Activated CD8-positive, alpha-beta memory T cell treated with anti-CD3 and anti-CD28 coated beads, Interleukin-2, amount 50 U/mL, for 24 hours (primary cell): Measurements from ENCODE around the gene CIAO2B.

Source experiments
- DNase-seq: peaks from one replicate; pipeline ENCODE4 v3.0.0-alpha.2; 2020; ENCODE audit errors: extremely low read depth

Gene CIAO2B

GRCh38 chr16:66886321-66886720, 47.9 kb downstream of the CIAO2B start:
- no peak for DNase-seq

GRCh38 chr16:66885491-66885890, 48.7 kb downstream of the CIAO2B start:
- DNase-seq, result no peak

- no peak for DNase-seq
These were observed 51.5 kb downstream of the CIAO2B start for GRCh38 chr16:66882702-66883101.
